ENCODE measurements around the gene ASPN.

The ASPN gene

DNA sequence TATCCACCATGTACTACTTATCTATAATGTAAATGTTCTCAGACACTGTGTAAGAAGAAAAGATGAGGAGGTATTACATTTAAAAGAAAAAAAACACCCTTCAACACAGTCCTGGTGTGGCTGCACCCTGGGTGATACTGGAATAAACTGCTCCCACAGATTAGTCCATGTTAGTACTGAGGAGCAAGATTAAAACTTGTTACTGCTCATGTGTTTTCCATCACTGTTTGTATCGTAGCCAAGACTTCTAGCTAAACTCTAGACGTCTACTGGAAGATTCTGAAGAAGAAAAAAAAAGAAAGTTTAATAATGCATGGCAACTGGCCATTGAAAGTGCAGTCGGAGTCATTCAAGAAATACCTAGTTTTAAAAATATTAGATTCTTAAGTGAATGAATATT, at the start of gene ASPN:
TSS of gene ASPN (minus strand) at position 178 of the 400 bp plus-strand sequence.
- DNase-seq: no peak

DNA sequence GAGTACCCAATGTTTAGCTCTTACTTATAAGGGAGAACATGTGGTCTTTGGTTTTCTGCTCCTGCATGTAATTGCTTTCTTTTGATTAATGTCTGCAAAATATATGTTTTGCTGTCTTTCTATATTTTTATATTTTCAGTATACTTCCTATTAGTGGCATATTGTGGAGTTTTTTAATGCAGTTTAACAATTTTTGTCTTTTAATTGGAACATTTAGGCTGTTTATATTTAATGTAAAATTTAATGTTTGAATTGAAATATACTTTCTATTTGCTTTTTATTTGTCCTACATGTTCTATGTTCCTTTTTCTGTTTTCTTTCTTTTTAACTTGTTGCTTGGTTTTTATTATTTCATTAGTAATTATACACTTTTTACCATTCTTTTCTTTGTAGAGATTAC, 48.6 kb upstream of the ASPN start:
- no peak for DNase-seq

DNA sequence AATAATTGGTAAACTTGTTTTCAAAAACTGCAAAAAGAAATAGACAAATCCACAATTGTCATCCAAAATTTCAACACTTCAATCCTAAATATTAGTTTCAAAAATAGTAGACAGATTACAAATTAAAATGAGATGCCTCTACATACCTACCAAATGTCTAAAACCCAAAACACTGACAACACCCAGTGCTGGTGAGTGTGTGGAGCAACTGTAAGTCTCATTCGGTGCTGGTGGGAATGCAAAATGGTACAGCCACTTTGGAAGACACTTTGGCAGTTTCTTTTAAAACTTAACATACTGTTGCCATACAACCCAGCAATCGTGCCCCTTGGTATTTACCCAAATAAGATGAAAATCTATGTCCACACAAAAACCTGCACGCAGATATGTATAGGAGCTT, 46.8 kb upstream of the ASPN start:
- DNase-seq: no peak

DNA sequence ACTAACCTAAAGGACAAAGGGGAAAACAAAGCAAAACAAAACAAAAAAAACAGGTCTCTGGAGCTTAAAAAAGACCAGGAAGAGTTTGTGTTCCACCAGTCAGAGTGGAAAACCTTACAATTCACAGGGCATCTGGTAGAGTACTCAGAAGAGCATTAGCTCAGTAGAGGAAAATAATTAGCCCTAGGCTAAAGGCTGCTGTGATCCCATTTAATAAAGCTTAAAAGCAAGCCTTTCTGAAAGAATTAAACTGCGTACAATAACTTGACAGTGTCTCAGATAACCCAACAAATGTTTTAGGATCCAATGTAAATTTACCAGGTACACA, 46.2 kb upstream of the ASPN start:
- DNase-seq: no peak

DNA sequence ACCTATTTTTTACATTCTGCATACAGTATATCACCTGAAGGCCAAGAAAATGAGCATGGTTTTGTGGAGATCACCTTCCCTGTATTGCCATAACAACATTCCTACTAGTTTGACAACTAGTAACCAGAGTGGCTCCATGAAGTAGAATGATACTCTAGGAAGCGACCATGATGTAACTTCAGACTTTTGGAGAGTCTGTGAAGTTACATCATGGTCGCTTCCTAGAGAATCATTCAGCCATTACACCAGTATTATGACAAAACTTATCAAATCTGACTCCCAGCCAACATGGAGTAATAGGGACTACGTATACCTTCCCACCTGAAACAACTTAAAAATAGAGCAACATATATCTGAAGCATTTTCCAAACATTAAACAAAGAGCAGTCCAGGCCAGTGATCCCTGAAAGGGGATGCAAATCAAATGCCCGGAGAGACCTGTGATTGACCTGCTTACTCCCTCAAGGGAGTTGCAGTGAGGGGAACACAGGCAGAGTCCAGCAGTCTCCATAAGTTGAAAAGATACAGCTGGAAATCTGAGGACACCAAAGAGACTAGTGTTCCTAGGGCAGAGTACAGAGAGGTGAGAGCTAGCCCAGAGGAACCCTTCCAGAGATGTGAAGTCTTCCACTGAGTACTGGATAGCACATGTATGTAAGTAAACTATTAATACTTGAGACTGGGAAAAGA, 45.7 kb upstream of the ASPN start:
- no peak for DNase-seq

DNA sequence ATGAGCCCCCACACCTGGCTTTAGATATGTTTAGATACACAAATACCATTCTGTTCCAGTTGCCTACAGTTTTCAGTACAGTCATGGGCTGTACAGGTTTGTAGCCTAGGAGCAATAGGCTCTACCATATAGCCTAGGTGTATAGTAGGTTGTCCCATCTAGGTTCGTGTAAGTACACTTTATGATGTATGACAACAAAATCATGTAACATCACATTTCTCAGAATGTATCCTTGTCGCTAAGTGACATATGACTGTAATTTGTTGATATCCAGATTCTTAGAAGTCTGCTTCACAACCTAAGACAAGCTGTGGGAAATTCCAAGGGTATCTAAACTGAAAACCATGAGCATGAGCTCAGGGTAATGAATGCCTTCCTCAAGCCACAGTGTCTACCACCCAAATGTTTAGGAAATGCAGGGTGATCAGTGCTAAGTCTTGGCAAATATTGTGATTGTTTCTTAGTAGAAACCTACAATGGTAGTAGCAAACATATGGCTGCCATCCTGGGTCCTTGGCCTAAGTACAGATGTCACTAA, 45.1 kb upstream of the ASPN start:
- DNase-seq: no peak

DNA sequence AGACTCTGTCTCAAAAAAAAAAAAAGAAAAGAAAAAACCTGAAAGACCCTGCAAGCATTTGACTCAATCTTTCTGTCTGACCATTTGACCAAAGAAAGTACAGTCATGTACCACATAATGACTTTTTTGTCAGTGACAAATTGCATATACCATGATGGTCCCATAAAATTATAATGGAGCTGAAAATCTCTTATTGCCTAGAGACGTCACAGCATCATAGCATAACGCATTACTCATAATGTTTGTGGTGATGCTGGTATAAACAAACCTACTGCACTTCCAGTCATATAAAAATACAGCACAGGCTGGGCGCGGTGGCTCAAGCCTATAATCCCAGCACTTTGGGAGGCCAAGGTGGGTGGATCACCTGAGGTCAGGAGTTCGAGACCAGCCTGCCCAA, 43.0 kb upstream of the ASPN start:
- no peak for DNase-seq

DNA sequence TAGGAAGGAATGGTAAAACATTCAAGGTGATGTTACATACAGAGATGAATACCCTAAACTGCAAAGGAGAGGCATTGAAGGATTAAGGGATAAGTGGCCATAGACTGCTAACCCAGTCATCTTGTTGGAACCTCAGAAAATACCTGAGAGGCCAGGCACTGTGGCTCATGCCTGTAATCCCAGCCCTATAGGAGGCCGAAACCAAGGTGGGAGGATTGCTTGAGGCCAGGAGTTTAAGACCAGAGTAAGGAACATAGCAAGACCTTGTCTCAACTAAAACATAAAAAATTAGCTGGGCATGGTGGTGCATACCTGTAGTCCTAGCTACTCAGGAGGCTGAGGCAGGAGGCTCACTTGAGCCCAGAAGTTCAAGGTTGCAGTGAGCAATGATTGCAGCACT, 42.6 kb upstream of the ASPN start:
- DNase-seq: no peak

DNA sequence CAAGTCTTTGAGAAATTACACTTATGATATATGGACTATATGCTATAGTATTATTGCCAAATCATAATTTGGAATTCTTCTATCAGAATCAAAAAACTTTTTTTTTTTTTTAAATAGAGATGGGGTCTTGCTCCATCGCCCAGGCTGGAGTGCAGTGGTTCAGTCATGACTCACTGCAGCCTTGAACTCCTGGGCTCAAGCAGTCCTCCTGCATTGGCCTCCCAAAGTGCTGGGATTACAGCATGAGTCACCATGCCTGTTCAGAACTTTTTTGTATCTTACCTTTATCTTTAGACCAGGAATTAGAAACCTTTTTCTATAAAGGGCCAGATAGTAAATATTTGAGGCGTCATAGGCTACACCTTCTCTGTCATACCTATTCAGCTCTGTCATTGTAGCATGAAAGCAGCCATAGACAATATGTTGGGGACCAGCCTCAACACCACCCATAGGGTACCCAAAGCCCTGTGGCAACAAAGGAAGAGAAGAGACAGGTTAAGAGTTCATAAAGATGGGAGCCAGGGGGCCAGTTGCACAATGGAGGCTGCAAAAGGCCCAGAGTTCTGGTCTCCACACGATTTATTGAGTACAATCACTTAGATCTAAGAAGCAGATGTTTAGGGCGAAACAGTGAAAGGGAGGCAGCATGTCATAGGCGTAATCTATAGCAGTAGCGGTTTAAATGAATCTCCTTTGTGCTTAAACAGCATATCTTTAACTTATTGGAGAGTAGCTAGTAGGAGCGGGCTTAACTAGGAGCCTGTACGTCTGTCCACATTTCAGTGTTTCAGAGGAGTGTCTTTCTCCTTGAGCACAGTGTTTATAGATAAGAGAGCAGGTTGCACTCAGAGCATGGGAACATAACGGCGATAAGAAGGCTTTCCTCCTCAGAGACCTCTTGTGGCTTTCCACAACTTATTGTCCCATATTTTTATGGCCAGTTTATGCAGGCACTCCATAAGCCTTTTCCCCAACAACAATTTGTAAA, 41.0 kb upstream of the ASPN start:
- no peak for DNase-seq

DNA sequence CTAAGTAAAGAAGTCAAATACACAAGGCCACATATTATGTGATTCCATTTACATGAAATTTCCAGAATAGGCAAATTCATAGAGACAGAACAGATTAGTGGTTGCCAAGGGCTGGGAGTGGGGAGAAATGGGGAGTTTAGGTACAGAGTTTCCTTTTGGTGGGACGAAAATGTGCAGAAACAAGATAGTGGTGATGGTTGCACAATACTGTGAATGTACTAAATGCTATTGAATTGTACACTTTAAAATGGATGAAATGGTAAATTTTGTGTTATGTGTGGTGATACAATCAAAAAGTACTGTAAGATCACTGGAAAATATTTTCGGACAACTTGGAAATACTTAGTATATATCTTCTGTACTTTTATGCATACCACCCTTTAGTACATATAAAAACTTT, 38.5 kb upstream of the ASPN start:
- DNase-seq: no peak

DNA sequence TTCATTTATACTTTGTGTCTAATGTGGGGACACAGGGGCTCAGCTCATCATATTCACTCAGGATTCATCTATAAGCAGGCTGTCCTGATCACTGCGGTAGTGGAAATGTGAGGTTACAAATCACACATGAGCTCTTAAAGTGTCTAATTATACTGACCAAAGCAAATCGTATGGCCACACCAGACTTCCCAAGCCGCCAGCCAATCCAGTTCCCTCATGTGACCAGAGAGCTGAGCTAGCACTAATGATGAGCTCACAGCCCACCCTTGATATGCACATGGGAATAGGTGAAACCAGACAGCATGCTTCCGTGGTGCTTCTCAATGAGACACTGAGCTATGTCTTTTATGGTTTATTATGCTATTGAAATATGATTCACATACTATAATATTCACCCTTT, 35.9 kb upstream of the ASPN start:
- no peak for DNase-seq

DNA sequence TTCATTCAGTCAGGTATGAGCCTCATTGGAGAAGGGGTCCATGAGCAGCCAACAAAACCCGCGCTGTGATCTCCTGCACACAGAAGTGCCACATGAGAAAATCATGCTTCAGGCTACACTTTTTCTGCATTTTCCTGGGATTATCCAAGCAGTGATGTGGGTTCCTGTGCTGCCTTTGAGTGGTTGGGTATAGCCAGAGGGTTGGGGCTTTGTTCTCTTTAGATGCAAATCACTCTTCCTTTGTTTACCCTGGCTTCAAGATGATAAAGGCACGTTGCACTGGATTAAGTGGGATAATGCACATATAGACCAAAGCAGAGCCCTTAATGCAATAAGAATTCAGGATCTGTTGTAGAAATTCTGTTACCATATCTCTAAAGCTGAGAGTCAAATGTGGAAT, 34.7 kb upstream of the ASPN start:
- no peak for DNase-seq

DNA sequence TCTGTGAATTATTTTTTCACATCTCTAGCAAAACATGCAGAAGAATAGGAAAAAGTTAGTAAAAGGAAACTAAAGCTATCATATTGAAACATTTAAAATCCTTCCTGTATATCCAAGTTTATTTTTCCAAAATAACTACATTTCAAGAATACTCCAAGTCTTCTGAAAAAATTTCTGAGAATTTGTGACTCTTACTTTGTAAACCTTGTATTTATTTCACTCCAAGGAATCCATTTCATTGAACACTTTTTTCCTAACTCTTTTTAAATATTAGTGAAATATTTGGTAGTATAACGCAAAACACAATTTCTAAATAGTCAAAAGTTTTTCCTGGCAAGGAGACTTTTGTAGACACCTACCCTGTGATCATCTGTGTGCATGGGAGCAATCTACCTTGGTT, 34.2 kb upstream of the ASPN start:
- no peak for DNase-seq

DNA sequence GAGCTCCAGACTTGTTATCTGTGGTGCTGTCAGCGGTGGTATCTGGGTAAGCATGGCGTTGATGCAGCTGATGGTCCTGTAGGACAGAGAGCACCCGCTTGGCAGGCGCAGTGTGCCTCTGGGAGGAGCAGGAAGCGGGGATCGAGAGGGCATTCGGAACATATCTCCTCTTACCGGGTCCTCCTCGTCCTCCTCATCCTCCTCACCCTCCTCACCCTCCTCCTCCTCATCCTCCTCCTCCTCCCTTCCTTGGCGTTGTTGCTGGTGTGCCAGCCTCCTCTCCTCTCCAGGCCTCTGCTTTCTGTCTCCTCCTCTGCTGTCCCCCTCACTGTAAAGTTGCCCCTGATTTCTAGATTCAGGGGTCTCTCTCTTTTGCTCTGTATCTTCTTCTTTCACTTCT, 32.3 kb upstream of the ASPN start:
- no peak for DNase-seq

DNA sequence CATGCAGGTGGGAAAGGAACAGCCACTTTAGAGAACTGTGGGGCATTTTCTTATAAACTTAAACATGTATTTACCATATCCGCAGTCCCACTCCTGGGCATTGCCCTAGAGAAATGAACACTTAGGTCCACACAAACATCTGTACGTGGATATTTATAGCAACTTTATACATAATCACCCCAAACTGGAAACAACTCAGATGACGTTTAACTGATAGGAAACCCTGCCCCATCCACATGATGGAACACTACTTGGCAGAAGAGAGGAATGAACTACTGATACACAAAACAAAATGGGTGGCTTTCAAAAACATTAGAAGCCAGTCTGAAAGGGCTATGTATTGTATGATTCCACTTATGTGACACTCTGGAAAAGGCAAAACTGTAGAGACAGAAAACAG, 31.0 kb upstream of the ASPN start:
- no peak for DNase-seq

DNA sequence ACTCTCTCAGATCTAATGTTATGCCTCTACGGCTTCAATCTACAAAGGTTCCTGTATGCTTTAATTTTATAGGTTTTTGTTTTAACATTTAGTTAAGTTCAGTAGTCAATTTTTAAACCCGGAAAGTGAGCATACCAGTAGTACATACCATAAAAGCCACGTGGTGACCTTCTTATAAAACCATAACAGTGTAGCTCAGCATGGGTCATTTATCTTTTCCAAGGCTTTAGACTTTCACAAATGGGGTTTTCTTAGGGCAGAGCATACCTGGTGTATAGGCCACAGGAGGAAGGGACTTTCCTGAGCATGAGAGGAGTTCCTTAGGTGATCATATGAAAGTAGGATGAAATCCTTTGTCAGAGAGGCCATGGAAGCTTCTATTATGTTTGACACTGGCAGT, 30.3 kb upstream of the ASPN start:
- no peak for DNase-seq

DNA sequence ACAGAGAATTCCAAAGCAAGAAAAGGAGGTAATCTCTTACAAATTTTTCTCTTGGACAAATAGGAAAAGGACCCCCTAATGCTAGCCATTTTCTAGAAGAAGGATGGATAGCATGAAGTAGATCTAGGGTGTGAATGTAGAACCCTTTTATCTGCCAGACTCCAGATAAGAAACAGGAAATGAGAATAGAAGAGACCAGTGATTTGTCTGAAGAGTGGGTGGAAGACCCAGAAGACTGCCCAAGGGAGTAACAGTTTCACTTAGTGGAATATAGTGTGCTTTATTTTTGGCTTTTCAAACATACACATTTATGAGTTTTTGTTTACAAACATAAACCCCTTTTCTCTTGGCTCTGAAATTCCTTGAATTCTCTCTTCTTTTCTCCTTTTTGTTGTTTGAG, 28.4 kb upstream of the ASPN start:
- DNase-seq: no peak

DNA sequence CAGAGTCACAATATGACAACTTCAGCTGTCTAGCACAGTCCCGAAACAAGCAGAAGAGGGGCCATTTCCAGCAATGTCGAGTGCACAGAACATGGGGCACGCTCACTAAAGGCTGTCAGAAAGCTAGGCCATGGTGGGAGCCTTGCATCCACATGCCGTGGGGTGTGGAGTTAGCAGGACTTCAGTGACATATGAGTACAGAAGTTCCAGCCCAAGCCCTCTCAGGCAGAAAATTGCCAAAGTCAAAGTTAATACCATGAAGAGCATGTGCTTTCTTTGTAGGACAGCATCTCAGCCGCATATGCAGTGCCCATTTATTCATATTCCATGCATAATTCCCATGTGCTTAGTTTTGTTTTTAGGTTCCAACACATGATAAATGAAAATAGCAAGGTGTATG, 26.7 kb upstream of the ASPN start:
- no peak for DNase-seq

DNA sequence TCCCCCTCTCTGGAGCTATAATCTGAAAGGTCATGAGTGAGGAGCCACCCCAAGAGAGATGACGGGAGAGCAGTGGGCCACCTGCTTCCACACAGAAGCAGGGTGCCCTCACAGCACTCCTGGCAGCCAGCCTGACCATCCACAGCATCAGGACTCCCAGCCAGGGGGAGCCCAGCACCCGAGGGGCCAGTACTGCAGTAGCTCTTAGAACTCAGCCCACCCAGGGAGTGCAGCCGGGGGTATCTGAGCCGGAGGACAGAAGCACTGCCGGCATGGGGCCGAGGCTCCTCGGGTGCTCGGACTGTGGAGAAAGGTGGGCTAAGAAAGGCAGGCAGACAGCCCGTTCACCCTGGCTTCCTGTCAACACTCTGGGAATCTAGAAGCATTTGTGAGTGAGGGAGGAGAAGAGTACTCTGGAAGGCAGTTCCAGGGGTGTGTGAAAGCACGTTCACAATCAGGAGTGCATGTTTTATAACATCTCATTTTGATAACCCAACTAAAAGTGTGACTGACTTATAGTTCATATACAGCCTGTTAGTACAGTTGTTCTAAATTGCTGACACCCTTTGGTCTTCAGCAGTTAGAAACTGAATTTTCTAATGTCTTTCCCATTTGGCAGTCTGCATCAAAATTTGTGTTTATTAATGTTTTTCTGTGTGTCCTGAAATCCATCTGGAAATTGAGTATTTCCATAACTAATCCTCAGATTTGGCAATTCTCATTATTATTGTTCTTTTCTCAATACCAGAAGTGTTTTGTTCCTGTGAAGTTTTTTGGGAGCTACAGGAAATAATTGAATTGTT, 25.9 kb upstream of the ASPN start:
- DNase-seq: no peak

DNA sequence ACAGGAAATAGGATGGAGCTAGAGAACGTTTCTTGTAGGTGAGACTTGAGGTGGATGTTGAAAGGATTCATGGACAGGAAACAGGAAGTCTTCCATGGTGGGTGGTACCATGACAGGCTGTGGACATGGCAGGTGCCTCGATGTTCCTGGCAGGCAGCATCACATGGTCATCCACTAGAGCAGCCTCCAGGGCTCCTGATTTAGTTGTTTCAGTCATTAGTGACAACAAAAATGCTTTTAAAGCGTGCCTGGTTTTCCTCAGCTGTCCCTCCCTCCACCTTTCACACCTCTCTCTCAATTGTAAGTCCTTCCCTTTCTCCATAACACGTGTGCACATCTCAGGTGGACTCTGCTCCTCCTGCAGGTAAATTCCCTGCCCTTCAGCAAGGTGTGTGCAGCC, 25.2 kb upstream of the ASPN start:
- DNase-seq: no peak

DNA sequence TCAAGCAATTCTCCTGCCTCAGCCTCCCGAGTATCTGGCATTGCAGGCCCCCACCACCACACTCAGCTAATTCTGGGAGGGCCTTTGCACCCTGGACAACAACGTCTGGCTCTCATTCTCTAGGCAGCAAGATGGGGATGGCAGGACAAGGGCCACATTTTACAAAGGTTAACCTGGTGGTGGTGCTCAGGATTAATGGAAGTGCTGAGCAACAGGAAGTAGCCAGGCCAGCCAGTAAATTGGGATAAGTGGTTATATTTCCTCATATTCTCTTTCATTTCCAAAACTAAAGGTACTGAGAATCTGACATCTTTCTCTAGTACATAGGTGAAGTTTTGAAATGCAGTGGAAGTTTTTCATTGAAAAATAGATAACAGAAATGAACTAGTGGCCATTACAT, 24.7 kb upstream of the ASPN start:
- no peak for DNase-seq

DNA sequence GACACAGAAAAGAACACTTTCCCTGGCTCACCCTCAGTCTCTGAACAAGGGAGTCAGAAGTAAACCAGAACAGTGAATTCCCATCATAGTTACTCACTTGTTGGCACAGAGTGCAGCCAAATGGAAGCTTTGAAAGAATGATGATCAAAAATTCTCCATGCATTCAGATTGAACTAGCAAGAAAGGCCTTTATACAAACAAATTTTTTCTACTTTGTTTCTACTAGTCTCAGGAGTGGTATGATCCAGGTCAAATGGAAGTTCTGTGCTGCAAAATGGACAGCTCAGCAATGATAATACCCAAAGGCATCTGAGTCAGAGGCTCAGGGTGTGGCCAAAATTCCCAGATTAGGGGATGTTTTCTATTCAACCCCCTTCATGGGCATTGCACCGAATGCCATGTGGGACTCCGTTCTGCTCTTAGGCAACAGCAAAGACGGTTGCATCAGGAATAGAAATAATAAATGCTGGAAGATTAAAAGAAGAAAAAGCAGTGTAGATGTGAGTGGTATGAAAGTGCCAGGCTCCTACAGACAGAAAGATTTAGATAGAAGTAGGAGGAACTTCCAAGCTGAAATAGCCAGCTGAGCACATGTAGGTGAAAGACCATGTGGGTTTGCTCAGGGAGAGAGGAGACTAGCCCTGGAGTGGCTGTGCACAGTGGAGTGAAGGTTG, 24.0 kb upstream of the ASPN start:
- no peak for DNase-seq

DNA sequence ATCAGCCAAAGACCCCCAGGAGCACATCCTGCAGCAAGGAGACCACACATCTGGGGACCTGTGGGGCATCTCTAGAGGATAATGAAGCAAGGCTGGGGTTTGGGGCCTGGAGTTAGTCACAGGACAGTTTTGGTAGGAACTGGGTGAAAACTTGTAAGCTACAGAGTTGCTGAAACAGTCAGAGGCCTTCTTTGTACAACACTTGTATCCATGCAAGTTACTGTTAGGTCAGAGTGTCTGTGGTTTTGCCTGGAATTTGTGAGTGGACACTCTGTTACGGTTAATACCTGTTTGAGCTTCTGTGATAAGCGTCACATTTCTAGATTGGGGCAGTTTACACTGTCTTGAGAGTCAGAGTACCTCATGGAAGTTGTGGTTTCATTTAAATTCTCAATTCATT, 22.6 kb upstream of the ASPN start:
- DNase-seq: no peak
